ENCODE measurements around the gene MINK1. TPM values are rescaled to one million over a fixed set of nuclear protein-coding genes. Genes with fewer than 3 reads are reported as not detected.
A peak's percentile ranks its signal among the peaks of the same experiment; 100 is the strongest.

MINK1 gene
- total RNA-seq, 4 donors from 2014 or later, result 111 to 278 (median 223) TPM

DNA sequence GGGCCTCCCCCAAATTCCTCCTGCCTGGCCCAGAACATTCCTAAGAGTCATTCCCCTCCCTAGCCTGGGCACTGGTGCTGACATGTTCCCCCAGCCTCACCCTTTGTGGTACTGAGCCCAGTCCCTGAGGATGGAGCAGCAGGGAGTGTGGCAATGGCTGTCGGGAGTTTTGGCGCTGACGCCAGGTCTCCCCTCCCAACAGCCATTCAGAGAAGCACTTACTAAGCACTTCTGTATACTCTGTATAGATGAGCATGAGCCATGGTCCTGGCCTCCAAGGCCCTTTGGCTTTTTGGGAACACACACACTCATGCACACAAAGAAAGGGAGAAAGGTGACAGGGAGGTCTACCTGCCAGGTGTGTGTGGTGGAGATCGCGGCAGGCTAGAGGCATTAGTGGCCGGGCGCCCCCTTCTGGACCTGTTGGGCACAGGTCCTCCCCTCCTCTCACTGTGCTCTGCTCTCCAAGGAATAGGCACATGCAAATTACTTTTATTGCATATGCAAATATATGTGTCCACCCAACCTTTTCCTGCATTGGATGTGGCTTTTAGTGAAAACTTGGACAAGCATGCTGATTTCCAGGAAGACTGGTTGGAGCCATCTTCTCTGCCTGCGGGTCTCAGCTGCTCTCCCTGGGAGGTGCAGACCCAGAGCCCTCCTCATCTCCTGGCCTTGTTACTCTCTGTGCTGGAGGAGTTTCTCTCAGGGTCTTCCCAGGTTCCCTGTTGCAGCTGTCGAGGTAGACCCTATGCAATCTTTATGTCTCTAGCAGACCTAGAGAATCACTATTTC, 48.8 kb downstream of the MINK1 start:
- H3K27me3 ChIP-seq, result no peaks in the 10 kb centered on the region
- H3K4me1 ChIP-seq, result no peaks in the 10 kb centered on the region
- peaks cover 0 to 67% (median 0%) of the 10 kb centered on the region in 3 donors for H3K36me3 ChIP-seq
- no peak overlapping the region for H3K27ac ChIP-seq
- no peaks in the 10 kb centered on the region for H3K9me3 ChIP-seq
- peak; percentile 76 to 86 (median 85) for DNase-seq
- no peak for TF ChIP-seq POLR2A (IDR thresholded peaks at IDR 0.05)
- TF ChIP-seq, protein P1, sequence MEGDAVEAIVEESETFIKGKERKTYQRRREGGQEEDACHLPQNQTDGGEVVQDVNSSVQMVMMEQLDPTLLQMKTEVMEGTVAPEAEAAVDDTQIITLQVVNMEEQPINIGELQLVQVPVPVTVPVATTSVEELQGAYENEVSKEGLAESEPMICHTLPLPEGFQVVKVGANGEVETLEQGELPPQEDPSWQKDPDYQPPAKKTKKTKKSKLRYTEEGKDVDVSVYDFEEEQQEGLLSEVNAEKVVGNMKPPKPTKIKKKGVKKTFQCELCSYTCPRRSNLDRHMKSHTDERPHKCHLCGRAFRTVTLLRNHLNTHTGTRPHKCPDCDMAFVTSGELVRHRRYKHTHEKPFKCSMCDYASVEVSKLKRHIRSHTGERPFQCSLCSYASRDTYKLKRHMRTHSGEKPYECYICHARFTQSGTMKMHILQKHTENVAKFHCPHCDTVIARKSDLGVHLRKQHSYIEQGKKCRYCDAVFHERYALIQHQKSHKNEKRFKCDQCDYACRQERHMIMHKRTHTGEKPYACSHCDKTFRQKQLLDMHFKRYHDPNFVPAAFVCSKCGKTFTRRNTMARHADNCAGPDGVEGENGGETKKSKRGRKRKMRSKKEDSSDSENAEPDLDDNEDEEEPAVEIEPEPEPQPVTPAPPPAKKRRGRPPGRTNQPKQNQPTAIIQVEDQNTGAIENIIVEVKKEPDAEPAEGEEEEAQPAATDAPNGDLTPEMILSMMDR (IDR thresholded peaks at IDR 0.05), result peak; percentile 62 to 84 (median 82)
- no peak overlapping the region for H3K4me3 ChIP-seq

DNA sequence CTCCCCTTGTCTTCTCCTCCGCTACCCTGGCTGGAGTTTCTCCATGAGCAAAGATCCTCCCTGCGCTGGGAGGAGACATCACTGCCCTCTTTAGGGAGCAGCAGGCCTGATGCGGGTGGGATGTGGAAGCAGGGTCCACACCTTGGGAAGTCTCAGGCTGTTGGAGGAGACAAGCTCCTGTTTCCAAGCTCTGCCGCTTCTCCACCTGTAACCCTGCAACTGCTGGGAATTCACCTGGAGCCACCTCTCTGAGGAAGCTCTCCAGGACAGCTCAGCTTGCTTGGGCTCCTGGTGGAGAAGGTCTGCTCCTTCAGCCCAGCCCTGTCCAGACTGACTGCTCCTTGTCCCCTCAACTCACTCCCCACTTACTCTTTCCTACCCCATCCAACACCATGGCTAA, 51.3 kb downstream of the MINK1 start:
- no peak for DNase-seq
- H3K27me3 ChIP-seq, result no peaks in the 10 kb centered on the region
- H3K27ac ChIP-seq, result no peak overlapping the region
- no peak overlapping the region for H3K4me3 ChIP-seq
- TF ChIP-seq, protein P1 (IDR thresholded peaks at IDR 0.05), result no peak
- TF ChIP-seq POLR2A (IDR thresholded peaks at IDR 0.05), result no peak
- no peaks in the 10 kb centered on the region for H3K9me3 ChIP-seq
- H3K36me3 ChIP-seq, result peaks cover 0 to 69% (median 0%) of the 10 kb centered on the region in 3 donors
- no peaks in the 10 kb centered on the region for H3K4me1 ChIP-seq

DNA sequence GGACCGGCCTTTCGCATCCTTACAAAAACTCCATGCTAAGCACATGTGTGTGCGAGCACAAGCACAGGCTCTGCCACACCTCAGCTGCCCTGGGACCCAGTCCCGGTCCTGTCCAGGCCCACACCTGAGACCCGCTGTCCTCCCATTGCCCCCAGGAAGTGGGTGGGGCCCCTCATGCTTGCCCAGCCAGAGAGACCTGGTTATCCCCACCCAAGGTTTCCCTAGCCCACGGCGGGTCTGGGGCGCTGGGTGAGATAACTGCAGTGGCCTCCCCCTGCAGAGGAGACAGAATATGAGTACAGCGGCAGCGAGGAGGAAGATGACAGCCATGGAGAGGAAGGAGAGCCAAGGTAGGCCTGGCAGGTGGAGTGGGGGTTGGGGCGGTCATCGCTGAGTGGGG, 53.7 kb downstream of the MINK1 start:
- H3K27ac ChIP-seq, result no peak overlapping the region
- DNase-seq, result no peak
- H3K4me3 ChIP-seq, result no peak overlapping the region
- H3K4me1 ChIP-seq, result no peaks in the 10 kb centered on the region
- H3K36me3 ChIP-seq, result peaks cover 0 to 81% (median 0%) of the 10 kb centered on the region in 3 donors
- H3K27me3 ChIP-seq, result no peaks in the 10 kb centered on the region
- no peaks in the 10 kb centered on the region for H3K9me3 ChIP-seq
- TF ChIP-seq, protein P1 (IDR thresholded peaks at IDR 0.05), result no peak
- TF ChIP-seq POLR2A (IDR thresholded peaks at IDR 0.05), result no peak

DNA sequence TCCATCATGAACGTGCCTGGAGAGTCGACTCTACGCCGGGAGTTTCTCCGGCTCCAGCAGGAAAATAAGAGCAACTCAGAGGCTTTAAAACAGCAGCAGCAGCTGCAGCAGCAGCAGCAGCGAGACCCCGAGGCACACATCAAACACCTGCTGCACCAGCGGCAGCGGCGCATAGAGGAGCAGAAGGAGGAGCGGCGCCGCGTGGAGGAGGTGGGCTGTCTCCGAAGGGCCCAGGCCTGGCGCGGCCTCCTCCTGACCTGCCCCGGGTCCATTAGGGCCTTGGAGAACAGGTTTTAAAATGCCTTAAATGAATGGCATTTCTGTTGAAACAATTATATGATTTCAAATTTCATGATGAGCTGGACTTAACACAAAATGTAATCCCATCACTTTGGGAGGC, 54.4 kb downstream of the MINK1 start:
- Histone ChIP-seq H3K4me1 (no peaks in the 10 kb centered on the region), H3K36me3 (peaks cover 0 to 84% (median 0%) of the 10 kb centered on the region in 3 donors), H3K27me3 (no peaks in the 10 kb centered on the region), H3K27ac (no peak overlapping the region), H3K4me3 (no peak overlapping the region), H3K9me3 (no peaks in the 10 kb centered on the region)
- DNase-seq, result no peak
- TF ChIP-seq POLR2A (IDR thresholded peaks at IDR 0.05), result no peak
- TF ChIP-seq, protein P1 (IDR thresholded peaks at IDR 0.05), result no peak

DNA sequence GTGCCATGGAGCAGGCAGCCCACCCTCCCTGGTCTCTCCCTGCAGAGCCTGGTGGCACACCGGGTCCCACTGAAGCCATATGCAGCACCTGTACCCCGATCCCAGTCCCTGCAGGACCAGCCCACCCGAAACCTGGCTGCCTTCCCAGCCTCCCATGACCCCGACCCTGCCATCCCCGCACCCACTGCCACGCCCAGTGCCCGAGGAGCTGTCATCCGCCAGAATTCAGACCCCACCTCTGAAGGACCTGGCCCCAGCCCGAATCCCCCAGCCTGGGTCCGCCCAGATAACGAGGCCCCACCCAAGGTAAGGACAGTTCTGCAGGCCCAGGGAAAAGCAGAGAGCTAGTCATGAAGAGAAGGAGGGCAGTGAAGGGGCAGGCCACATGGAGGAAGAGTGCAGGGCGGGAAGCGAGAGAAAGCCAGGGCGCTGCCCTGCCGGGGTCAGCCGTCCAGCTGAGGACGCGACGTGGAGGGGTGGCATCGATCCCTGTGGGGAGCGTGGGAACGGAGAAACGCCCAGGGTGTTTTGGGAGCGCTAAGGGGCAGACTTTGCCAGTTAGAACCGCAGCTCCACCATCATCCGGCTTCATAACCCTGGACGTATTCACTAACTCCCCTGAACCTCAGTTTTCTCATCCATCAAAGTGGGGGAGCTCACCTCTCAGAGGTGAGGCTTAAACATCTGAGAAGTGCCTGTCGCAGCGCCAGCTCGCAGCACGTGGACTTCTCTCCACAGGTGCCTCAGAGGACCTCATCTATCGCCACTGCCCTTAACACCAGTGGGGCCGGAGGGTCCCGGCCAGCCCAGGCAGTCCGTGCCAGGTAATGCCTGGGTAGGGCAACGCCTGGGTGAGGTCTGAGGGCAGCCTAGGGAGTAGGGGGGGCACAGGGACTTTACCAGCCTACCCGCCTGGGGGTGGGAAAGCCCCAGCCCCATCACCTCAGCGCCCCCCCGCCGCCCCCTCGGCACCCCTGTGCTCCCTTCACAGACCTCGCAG, 58.6 kb downstream of the MINK1 start:
- TF ChIP-seq POLR2A (IDR thresholded peaks at IDR 0.05), result no peak
- TF ChIP-seq, protein P1 (IDR thresholded peaks at IDR 0.05), result no peak
- Histone ChIP-seq H3K27ac (no peak overlapping the region), H3K4me3 (no peak overlapping the region), H3K27me3 (no peaks in the 10 kb centered on the region), H3K36me3 (peaks cover 0 to 92% (median 0%) of the 10 kb centered on the region in 3 donors), H3K4me1 (no peaks in the 10 kb centered on the region), H3K9me3 (no peaks in the 10 kb centered on the region)
- no peak for DNase-seq

Measured in Peyer's patch (tissue), 4 donors.